ENCODE data around the gene CCDC110. TPM values are rescaled to one million over a fixed set of nuclear protein-coding genes. Genes with fewer than 3 reads are reported as not detected.

The CCDC110 gene
- polyA plus RNA-seq, 1 donor from 2014 or later, result 0.21 TPM

DNA sequence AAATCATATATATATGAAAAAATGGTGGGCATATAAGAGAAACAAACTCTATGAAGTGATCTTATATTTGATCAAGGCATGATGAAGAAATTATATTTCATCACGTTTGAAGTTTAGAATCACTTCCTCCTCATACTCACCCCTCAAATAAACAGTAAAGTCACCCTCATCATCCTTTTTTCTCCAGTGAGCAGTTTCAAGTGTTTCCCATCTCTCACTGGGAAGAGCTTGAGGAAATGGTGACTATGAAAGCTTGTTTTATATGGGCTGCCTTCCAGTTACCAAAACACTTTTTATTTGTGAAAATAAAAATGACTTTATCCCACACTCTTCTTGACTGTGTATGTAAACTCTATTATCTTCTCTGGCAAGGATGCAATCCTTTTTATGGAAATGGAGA is 47.0 kb upstream of the CCDC110 start:
- Histone ChIP-seq H3K27ac (ENCODE audit: low read length) (no peak overlapping the region), H3K9me3 (ENCODE audit: low read length) (no peaks in the 10 kb centered on the region), H3F3A (ENCODE audit: insufficient read depth, low read length, poor library complexity, severe bottlenecking) (no peaks in the 10 kb centered on the region), H2AFZ (ENCODE audit: low read depth, low read length) (no peak overlapping the region), H3K79me2 (replicated peaks; ENCODE audit: insufficient read depth, low read length) (no peaks in the 10 kb centered on the region), H3K27me3 (ENCODE audit: insufficient read depth, low read depth, low read length) (no peaks in the 10 kb centered on the region), H3K4me3 (ENCODE audit: low read length) (no peak overlapping the region), H3K4me2 (ENCODE audit: low read length) (no peak overlapping the region), H4K20me1 (ENCODE audit: insufficient read depth) (no peaks in the 10 kb centered on the region), H3K36me3 (ENCODE audit: insufficient read depth, low read length) (no peaks in the 10 kb centered on the region), H3K9ac (ENCODE audit: low read length) (no peak overlapping the region), H3K9me2 (ENCODE audit: insufficient read depth, low read length) (no peaks in the 10 kb centered on the region)
- TF ChIP-seq SMC3 (conservative IDR thresholded peaks at IDR 0.05; ENCODE audit: poor library complexity) (no peak), EZH2 (IDR thresholded peaks at IDR 0.05; ENCODE audit: borderline replicate concordance, insufficient read depth, low read length, poor library complexity, severe bottlenecking) (no peak), MXI1 (conservative IDR thresholded peaks at IDR 0.05; ENCODE audit: poor library complexity, severe bottlenecking) (no peak), POLR2AphosphoS5 (IDR thresholded peaks at IDR 0.05) (no peak), TAF1 (IDR thresholded peaks at IDR 0.05; ENCODE audit: low read depth) (no peak), RAD21 (conservative IDR thresholded peaks at IDR 0.05) (no peak), EP300 (conservative IDR thresholded peaks at IDR 0.05; ENCODE audit: poor library complexity, severe bottlenecking) (no peak)
- TF ChIP-seq, protein P1, sequence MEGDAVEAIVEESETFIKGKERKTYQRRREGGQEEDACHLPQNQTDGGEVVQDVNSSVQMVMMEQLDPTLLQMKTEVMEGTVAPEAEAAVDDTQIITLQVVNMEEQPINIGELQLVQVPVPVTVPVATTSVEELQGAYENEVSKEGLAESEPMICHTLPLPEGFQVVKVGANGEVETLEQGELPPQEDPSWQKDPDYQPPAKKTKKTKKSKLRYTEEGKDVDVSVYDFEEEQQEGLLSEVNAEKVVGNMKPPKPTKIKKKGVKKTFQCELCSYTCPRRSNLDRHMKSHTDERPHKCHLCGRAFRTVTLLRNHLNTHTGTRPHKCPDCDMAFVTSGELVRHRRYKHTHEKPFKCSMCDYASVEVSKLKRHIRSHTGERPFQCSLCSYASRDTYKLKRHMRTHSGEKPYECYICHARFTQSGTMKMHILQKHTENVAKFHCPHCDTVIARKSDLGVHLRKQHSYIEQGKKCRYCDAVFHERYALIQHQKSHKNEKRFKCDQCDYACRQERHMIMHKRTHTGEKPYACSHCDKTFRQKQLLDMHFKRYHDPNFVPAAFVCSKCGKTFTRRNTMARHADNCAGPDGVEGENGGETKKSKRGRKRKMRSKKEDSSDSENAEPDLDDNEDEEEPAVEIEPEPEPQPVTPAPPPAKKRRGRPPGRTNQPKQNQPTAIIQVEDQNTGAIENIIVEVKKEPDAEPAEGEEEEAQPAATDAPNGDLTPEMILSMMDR (IDR thresholded peaks at IDR 0.05; ENCODE audit: poor library complexity, severe bottlenecking), result no peak
- TF ChIP-seq, protein P2, sequence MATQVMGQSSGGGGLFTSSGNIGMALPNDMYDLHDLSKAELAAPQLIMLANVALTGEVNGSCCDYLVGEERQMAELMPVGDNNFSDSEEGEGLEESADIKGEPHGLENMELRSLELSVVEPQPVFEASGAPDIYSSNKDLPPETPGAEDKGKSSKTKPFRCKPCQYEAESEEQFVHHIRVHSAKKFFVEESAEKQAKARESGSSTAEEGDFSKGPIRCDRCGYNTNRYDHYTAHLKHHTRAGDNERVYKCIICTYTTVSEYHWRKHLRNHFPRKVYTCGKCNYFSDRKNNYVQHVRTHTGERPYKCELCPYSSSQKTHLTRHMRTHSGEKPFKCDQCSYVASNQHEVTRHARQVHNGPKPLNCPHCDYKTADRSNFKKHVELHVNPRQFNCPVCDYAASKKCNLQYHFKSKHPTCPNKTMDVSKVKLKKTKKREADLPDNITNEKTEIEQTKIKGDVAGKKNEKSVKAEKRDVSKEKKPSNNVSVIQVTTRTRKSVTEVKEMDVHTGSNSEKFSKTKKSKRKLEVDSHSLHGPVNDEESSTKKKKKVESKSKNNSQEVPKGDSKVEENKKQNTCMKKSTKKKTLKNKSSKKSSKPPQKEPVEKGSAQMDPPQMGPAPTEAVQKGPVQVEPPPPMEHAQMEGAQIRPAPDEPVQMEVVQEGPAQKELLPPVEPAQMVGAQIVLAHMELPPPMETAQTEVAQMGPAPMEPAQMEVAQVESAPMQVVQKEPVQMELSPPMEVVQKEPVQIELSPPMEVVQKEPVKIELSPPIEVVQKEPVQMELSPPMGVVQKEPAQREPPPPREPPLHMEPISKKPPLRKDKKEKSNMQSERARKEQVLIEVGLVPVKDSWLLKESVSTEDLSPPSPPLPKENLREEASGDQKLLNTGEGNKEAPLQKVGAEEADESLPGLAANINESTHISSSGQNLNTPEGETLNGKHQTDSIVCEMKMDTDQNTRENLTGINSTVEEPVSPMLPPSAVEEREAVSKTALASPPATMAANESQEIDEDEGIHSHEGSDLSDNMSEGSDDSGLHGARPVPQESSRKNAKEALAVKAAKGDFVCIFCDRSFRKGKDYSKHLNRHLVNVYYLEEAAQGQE (IDR thresholded peaks at IDR 0.05; ENCODE audit: borderline replicate concordance), result no peak

DNA sequence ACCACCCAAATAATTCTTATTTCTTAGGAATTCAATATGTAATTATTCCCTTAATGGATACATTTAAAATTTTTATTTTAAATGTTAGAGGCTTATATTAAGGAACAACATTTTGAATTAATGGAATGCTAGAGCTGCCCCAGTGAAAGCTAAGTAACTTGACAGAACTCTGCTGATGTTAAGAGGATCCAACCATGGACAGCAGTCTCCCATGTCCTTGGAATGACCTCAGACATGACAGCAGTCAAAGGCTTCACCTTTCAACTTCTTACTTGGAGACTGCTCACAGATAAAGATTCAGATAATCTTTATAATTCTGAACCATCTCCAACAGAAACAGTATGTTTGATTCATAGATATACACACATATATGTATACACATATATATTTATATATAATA is 46.5 kb upstream of the CCDC110 start:
- no peak overlapping the region for H3K27ac ChIP-seq (ENCODE audit: low read length)
- no peak for TF ChIP-seq EZH2 (IDR thresholded peaks at IDR 0.05; ENCODE audit: borderline replicate concordance, insufficient read depth, low read length, poor library complexity, severe bottlenecking)
- no peaks in the 10 kb centered on the region for H3K36me3 ChIP-seq (ENCODE audit: insufficient read depth, low read length)
- H4K20me1 ChIP-seq (ENCODE audit: insufficient read depth), result no peaks in the 10 kb centered on the region
- H3K4me2 ChIP-seq (ENCODE audit: low read length), result no peak overlapping the region
- H3K9ac ChIP-seq (ENCODE audit: low read length), result no peak overlapping the region
- no peak overlapping the region for H3K4me3 ChIP-seq (ENCODE audit: low read length)
- H3F3A ChIP-seq (ENCODE audit: insufficient read depth, low read length, poor library complexity, severe bottlenecking), result no peaks in the 10 kb centered on the region
- H3K9me3 ChIP-seq (ENCODE audit: low read length), result no peaks in the 10 kb centered on the region
- H3K79me2 ChIP-seq (replicated peaks; ENCODE audit: insufficient read depth, low read length), result no peaks in the 10 kb centered on the region
- H2AFZ ChIP-seq (ENCODE audit: low read depth, low read length), result no peak overlapping the region
- no peaks in the 10 kb centered on the region for H3K9me2 ChIP-seq (ENCODE audit: insufficient read depth, low read length)
- no peaks in the 10 kb centered on the region for H3K27me3 ChIP-seq (ENCODE audit: insufficient read depth, low read depth, low read length)

DNA sequence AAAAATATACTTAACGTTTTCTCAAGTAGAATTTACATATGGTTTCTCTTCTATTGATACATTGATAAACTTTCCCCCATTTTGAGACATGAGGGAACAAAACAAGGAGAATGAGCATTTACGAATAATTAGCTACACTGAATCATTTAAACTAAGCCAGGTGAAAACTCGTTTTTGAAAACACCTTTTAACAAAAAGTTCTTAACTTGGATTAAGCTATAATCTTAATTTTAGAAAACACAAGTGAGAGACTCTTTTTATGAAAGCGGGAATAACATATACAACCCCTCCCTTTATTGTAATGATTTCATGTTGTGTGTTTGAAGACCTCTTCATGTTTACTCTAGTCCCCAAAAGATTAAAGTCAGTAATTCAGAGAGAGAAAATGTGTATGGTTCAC is 43.7 kb upstream of the CCDC110 start:
- H3K27me3 ChIP-seq (ENCODE audit: insufficient read depth, low read depth, low read length), result no peaks in the 10 kb centered on the region
- H2AFZ ChIP-seq (ENCODE audit: low read depth, low read length), result no peak overlapping the region
- H3K4me2 ChIP-seq (ENCODE audit: low read length), result no peak overlapping the region
- TF ChIP-seq, protein P2 (IDR thresholded peaks at IDR 0.05; ENCODE audit: borderline replicate concordance), result no peak
- TF ChIP-seq EP300 (conservative IDR thresholded peaks at IDR 0.05; ENCODE audit: poor library complexity, severe bottlenecking) (no peak), EZH2 (IDR thresholded peaks at IDR 0.05; ENCODE audit: borderline replicate concordance, insufficient read depth, low read length, poor library complexity, severe bottlenecking) (no peak), SMC3 (conservative IDR thresholded peaks at IDR 0.05; ENCODE audit: poor library complexity) (no peak), RAD21 (conservative IDR thresholded peaks at IDR 0.05) (no peak), POLR2AphosphoS5 (IDR thresholded peaks at IDR 0.05) (no peak), MXI1 (conservative IDR thresholded peaks at IDR 0.05; ENCODE audit: poor library complexity, severe bottlenecking) (no peak), TAF1 (IDR thresholded peaks at IDR 0.05; ENCODE audit: low read depth) (no peak)
- TF ChIP-seq, protein P1 (IDR thresholded peaks at IDR 0.05; ENCODE audit: poor library complexity, severe bottlenecking), result no peak
- H3K9me3 ChIP-seq (ENCODE audit: low read length), result no peaks in the 10 kb centered on the region
- no peaks in the 10 kb centered on the region for H4K20me1 ChIP-seq (ENCODE audit: insufficient read depth)
- H3K9me2 ChIP-seq (ENCODE audit: insufficient read depth, low read length), result no peaks in the 10 kb centered on the region
- no peak overlapping the region for H3K4me3 ChIP-seq (ENCODE audit: low read length)
- no peaks in the 10 kb centered on the region for H3F3A ChIP-seq (ENCODE audit: insufficient read depth, low read length, poor library complexity, severe bottlenecking)
- H3K79me2 ChIP-seq (replicated peaks; ENCODE audit: insufficient read depth, low read length), result no peaks in the 10 kb centered on the region
- no peak overlapping the region for H3K27ac ChIP-seq (ENCODE audit: low read length)
- H3K9ac ChIP-seq (ENCODE audit: low read length), result no peak overlapping the region
- no peaks in the 10 kb centered on the region for H3K36me3 ChIP-seq (ENCODE audit: insufficient read depth, low read length)
